AG04450 (cell line): ENCODE measurements around the gene LRRC10B. TPM values are rescaled to one million over a fixed set of nuclear protein-coding genes. Genes with fewer than 3 reads are reported as not detected.
A peak's percentile ranks its signal among the peaks of the same experiment; 100 is the strongest.

Source experiments
- CTCF ChIA-PET: fragments of 300-600, 350-600 bp; formaldehyde crosslinking; extraction: SDS; loops from one replicate; lab custom pipeline; 2022; ENCODE audit warnings: antibody characterized with exemption, inconsistent platforms; lab: Charles Lee
- POLR2A ChIA-PET: fragments of 350-600 bp; formaldehyde crosslinking; extraction: SDS; loops from one replicate; lab custom pipeline; 2021; ENCODE audit warnings: antibody characterized with exemption, inconsistent platforms; lab: Yijun Ruan, JAX
- DNase-seq: peaks from one replicate; pipeline ENCODE4 v3.0.0-alpha.2; 2011; ENCODE audit warnings: low read depth, low spot score
- H3K27ac ChIP-seq: one replicate; pipeline ENCODE4 v1.5.1; 2012; ENCODE audit warnings: low read depth, low read length, control low read depth
- H3K27me3 ChIP-seq: one replicate; pipeline ENCODE4 v1.6.0; 2012; ENCODE audit warnings: low read length; ENCODE audit not compliant: control insufficient read depth, insufficient read depth
- H3K4me3 ChIP-seq: 2 replicates; pipeline ENCODE4 v1.5.1; 2011; ENCODE audit warnings: mild to moderate bottlenecking, low read depth, low read length, control low read depth
- H3K9me3 ChIP-seq: 2 replicates; pipeline ENCODE4 v1.5.1; 2012; ENCODE audit warnings: low read length; ENCODE audit not compliant: control insufficient read depth, insufficient read depth
- CTCF ChIP-seq: IDR thresholded peaks from 2 replicates; pipeline ENCODE4 v1.5.1; 2011; ENCODE audit warnings: low read depth, low read length, control low read depth, inconsistent platforms
- polyA plus RNA-seq: library from polyadenylated mRNA; depleted of rRNA; stranded (reverse); fragments of >200 nt; gene quantifications from 2 replicates; pipeline ENCODE4 v1.2.3, GENCODE V29; 2011

The LRRC10B gene
- polyA plus RNA-seq, 1 experiment = not detected

GRCh38 chr11:61507012-61507768 lies 1.4 kb upstream of the LRRC10B start:
- Histone ChIP-seq H3K27me3 (peaks cover 67% of the 10 kb centered on the region), H3K27ac (no peak overlapping the region), H3K4me3 (no peak overlapping the region), H3K9me3 (peaks cover 3% of the 10 kb centered on the region; the same call in 1 of the 2 replicates)
- ChIA-PET POLR2A (no interaction called here), CTCF (interaction anchor here (2.1 to 2.2 kb wide), 2 partner anchors 9 to 25 kb away, joined by 7 to 14 read pairs; no protein-coding TSS in a partner anchor)
- TF ChIP-seq CTCF = no peak
- no peak for DNase-seq

GRCh38 chr11:61509043-61510029 lies 787 bp downstream of the LRRC10B start:
- peaks cover 3% of the 10 kb centered on the region; the same call in 1 of the 2 replicates for H3K9me3 ChIP-seq
- peaks cover 60% of the 10 kb centered on the region for H3K27me3 ChIP-seq
- H3K27ac ChIP-seq = no peak overlapping the region
- ChIA-PET POLR2A (interaction anchor here (0.9 kb wide), 1 partner anchor 107 kb away, joined by 3 read pairs; no protein-coding TSS in a partner anchor), CTCF (interaction anchor here (1.0 to 2.2 kb wide), 5 partner anchors 7 to 134 kb away, joined by 3 to 14 read pairs (median 7); no protein-coding TSS in a partner anchor)
- 0 out of 2 replicates have a peak, but pooled peaks have one; percentile 6 for TF ChIP-seq CTCF
- DNase-seq = no peak
- peak overlapping the region; percentile 29; the same call in 1 of the 2 replicates for H3K4me3 ChIP-seq

- Histone ChIP-seq H3K27ac (no peak overlapping the region), H3K4me3 (no peak overlapping the region), H3K27me3 (peaks cover 55% of the 10 kb centered on the region), H3K9me3 (peaks cover 3% of the 10 kb centered on the region; the same call in 1 of the 2 replicates)
- no peak for TF ChIP-seq CTCF
- ChIA-PET POLR2A (no interaction called here), CTCF (interaction anchor here (1.0 kb wide), 1 partner anchor 133 kb away, joined by 3 read pairs; no protein-coding TSS in a partner anchor)
- DNase-seq = no peak
These were observed 1.8 kb downstream of the LRRC10B start for GRCh38 chr11:61510166-61510919.

GRCh38 chr11:61510974-61511373 lies 2.4 kb downstream of the LRRC10B start:
- ChIA-PET POLR2A (no interaction called here), CTCF (interaction anchor here (1.5 kb wide), 1 partner anchor 65 kb away, joined by 6 read pairs; no protein-coding TSS in a partner anchor)
- peaks cover 48% of the 10 kb centered on the region for H3K27me3 ChIP-seq
- DNase-seq = no peak
- H3K9me3 ChIP-seq = peaks cover 3% of the 10 kb centered on the region; the same call in 1 of the 2 replicates
- no peak overlapping the region for H3K27ac ChIP-seq
- H3K4me3 ChIP-seq = no peak overlapping the region
- TF ChIP-seq CTCF = no peak
